Measurements from ENCODE around the gene CLEC18C.
"Not testable (repeated sequence)": the region's sequence is repeated elsewhere in the genome, so short reads cannot be mapped to it uniquely, and the experiment has no call there.

The CLEC18C gene

GRCh38 chr16:70159355-70160348 is 13.9 kb upstream of the CLEC18C start:
- no peak for DNase-seq

GRCh38 chr16:70160388-70160787 is 13.2 kb upstream of the CLEC18C start:
- DNase-seq: no peak

GRCh38 chr16:70160821-70161220 is 12.8 kb upstream of the CLEC18C start:
- no peak for DNase-seq

DNA sequence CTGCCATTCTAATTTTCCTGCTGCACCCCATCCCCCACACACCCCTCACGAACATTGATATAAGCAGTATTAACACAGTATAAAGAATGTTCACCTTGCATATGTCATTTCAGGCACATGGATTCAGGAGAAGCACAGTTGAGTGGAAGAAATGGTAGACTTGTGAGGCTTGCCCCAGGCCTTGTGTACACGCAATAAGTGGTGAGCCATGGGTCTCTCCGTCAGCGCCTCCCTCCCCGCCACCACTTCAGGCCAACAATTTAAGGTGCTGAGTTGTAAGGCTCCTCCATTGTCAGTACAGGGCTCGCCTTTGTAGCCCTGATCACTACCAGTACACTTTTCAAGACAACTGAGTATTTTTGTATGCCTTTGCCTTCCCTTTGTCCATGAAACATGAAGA is 12.2 kb upstream of the CLEC18C start:
- DNase-seq: no peak

DNA sequence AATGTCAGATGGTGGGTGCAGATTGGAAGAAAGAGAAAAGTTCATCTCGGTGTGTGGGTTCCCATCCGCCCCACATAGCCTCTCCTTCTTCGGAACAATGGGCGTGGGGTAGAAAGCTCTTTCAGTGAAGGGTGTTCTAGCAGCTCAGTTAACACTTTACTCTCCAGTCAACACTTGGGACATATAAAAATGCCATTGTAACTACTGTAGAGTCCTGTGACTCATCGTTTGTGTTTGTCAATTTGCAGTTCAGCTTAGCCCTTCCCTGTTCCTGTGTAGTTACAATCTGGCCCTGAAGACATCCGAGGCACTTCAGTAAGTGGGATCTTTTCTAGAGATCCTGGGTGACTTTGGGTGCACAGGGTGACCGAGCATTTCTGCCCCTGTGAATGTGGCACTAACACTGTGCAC is 11.5 kb upstream of the CLEC18C start:
- no peak for DNase-seq

- no peak for DNase-seq
Observed at GRCh38 chr16:70163596-70163995, 10.0 kb upstream of the CLEC18C start.

DNA sequence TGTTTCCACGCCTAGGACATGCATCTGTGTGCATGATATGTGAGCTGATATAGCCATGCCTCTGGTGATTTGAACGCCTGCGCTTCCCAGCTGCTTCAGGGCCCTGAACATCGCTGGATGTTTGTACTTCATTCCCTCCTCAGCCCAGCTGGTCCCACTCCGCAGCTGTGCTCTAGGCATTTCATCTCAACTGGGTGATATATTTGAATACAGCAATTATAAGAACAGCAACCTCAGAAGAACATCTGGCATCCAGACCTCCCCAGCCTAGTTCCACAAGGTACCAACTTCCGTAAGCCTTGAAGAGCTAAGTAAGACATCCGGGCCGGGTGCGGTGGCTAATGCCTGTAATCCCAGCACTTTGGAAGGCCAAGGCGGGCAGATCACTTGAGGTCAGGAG is 6.9 kb upstream of the CLEC18C start:
- DNase-seq: not testable (repeated sequence)

DNA sequence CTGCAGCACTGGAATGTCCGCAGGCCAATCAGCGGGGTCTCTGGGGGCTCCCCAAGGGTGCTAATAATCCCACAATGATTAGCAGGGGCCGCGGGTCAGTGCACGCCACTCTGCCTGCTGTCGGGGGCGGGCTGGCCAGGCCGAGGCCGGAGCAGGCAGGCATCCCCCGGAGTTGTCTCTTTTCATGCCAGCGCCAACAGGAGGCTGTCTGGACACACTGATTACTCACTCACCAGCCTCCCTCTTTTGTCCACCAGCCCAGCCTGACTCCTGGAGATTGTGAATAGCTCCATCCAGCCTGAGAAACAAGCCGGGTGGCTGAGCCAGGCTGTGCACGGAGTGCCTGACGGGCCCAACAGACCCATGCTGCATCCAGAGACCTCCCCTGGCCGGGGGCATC is 329 bp downstream of the CLEC18C start:
- not testable (repeated sequence) for DNase-seq

GRCh38 chr16:70174387-70174932 is 873 bp downstream of the CLEC18C start:
- not testable (repeated sequence) for DNase-seq

- not testable (repeated sequence) for DNase-seq
Observed at GRCh38 chr16:70187858-70188607, 14.4 kb downstream of the CLEC18C start.

- not testable (repeated sequence) for DNase-seq
Observed at GRCh38 chr16:70188608-70188915, 15.0 kb downstream of the CLEC18C start.

DNA sequence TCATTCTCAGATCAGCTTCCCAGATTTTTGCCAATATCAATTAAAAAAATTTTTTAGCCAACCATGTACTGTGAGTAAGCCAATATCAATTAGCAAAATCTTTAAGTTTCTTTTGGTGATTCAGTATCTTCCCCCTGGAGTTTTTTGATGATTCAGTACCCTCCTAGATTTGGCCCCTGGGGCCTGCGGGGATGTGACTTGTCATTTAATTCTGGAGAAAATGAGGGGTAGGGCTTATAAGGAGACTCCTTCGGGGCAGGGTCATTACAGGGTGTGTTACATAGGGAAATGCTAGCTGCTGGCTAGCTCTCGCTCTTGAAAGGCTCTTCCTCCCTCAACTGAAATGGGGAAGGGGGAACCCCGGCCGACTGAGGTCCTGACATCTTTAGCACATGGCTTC is 17.0 kb downstream of the CLEC18C start:
- DNase-seq: not testable (repeated sequence)

DNA sequence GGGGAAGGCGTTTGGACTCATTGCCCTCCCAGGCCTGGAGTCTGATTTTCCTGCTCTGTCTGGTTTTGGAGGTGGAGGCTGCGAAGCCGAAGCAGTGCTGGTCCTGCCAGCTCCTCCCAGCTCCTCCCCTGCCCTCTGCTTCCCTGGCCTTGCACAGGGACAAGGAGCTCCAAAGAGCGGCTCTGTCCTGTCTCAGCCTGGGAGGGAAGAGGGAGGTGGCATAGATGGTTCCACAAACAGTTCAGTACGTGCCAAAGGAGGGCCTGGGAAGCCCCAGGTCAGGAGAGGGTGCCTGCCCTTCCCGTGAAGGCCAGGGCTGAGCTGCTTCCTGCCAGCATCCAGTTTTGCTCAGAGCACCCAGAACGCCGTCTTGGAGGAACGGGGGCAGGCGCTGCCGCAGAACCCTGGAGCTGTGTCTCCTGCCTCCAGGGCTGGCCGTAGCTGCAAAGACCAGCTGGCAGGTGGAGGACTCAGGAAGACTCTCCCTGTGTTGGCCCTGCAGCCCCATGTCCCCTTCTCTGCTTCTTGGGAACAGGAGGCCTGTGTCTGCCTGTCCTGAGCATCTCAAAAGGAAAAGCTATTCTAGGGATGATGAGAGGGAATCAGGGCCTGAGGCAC is 23.2 kb downstream of the CLEC18C start:
- DNase-seq: not testable (repeated sequence)

GRCh38 chr16:70197611-70198010 is 24.0 kb downstream of the CLEC18C start:
- not testable (repeated sequence) for DNase-seq

DNA sequence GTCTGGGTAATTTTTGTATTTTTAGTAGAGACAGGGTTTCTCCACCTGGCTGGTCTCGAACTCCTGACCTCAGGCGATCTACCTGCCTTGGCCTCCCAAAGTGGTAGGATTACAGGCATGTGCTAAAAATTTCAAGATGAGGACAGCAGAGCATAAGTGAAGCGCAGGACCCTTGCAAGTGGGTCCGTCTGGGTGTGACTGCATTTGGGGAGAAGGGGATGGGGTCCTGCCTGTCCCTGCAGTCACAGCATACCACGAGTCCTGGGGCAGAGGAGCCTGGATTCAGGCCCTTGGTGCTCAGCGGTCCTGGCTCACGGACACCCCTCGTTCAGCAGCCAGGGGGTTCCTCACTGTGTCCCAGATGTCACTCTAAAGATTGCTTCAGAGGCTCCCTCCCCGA is 24.6 kb downstream of the CLEC18C start:
- DNase-seq: not testable (repeated sequence)

DNA sequence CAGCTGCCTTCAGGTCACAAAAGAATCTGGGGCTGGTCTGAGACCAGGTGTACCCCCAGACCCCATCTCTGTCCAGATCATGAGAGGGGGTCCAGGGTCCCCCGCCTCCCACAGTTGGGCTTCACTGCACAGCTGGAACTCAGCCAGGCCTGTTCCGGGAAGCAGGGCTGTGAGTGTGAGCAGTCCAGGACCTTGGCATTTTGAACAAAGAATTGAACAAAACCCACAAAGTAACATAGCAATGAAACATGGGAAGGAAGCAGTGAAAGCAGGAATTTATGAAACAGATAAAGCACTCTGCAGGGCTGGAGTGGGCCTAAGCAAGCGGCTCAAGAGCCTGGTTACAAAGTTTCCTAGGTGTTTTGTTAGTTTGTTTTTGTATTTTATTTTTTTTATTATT is 25.1 kb downstream of the CLEC18C start:
- not testable (repeated sequence) for DNase-seq

DNA sequence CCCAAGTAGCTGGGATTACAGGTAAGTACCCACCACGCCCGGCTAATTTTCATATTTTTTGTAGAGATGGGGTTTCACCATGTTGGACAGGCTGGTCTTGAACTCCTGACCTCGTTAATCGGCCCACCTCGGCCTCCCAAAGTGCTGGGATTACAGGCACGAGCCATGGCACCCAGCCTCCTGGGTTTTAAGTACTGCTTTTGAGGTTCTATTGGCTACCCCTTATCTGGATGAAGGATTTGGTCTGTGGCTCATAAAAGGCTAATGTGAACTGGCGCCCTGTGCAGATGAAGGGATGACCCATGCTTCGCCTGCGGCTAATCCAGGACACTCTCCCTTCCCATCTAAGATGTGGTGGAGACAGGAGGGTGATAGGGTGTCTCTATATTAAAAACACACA is 25.6 kb downstream of the CLEC18C start:
- DNase-seq: not testable (repeated sequence)

- not testable (repeated sequence) for DNase-seq
Observed at GRCh38 chr16:70200063-70200462, 26.5 kb downstream of the CLEC18C start.

DNA sequence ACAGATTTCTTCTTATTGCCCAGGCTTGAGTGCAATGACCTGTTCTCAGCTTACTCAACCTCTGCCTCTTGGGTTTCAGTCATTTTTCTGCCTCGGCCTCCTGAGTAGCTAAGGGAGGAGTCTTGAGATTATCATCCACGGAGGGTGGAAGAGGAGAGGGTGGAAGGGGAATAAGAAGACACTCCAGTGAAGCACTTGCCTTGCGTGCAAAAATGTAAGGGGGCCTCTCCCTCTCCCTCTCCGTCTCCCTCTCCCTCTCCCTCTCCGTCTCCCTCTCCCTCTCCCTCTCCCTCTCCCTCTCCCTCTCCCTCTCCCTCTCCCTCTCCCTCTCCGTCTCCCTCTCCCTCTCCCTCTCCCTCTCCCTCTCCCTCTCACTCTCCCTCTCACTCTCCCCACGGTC is 29.9 kb downstream of the CLEC18C start:
- not testable (repeated sequence) for DNase-seq

DNA sequence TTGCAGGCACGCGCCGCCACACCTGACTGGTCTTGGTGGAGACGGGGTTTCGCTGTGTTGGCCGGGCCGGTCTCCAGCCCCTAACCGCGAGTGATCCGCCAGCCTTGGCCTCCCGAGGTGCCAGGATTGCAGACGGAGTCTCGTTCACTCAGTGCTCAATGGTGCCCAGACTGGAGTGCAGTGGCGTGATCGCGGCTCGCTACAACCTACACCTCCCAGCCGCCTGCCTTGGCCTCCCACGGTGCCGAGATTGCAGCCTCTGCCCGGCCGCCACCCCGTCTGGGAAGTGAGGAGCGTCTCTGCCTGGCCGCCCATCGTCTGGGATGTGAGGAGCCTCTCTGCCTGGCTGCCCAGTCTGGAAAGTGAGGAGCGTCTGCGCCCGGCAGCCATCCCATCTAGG is 30.4 kb downstream of the CLEC18C start:
- not testable (repeated sequence) for DNase-seq

- not testable (repeated sequence) for DNase-seq
Observed at GRCh38 chr16:70204668-70205405, 31.2 kb downstream of the CLEC18C start.

Measured in amygdala (tissue), 56 donors.